AG10803 (cell line): ENCODE measurements around the gene KCNJ2.

Experiments used
- DNase-seq: peaks from one replicate; pipeline ENCODE4 v3.0.0; 2010; ENCODE audit warnings: low read depth
- H3K4me3 ChIP-seq: 2 replicates; pipeline ENCODE4 v1.5.1; 2011; ENCODE audit warnings: mild to moderate bottlenecking, low read length, control low read depth
- CTCF ChIP-seq: conservative IDR thresholded peaks from 2 replicates; pipeline ENCODE4 v1.5.1; 2011; ENCODE audit warnings: mild to moderate bottlenecking, low read length, control low read depth, inconsistent platforms

KCNJ2 gene

GRCh38 chr17:70201872-70202419 is 32.6 kb downstream of the KCNJ2 start:
- TF ChIP-seq CTCF: no peak
- H3K4me3 ChIP-seq: no peak overlapping the region
- DNase-seq: no peak

- no peak for TF ChIP-seq CTCF
- H3K4me3 ChIP-seq: no peak overlapping the region
- no peak for DNase-seq
Measured at GRCh38 chr17:70202840-70203239, 33.5 kb downstream of the KCNJ2 start.

- H3K4me3 ChIP-seq: no peak overlapping the region
- DNase-seq: no peak
- TF ChIP-seq CTCF: no peak
Measured at GRCh38 chr17:70204431-70204830, 35.1 kb downstream of the KCNJ2 start.

- H3K4me3 ChIP-seq: no peak overlapping the region
- TF ChIP-seq CTCF: no peak
- DNase-seq: no peak
Measured at GRCh38 chr17:70205401-70205800, 36.1 kb downstream of the KCNJ2 start.

- H3K4me3 ChIP-seq: no peak overlapping the region
- DNase-seq: no peak
- TF ChIP-seq CTCF: no peak
Measured at GRCh38 chr17:70206361-70207010, 37.2 kb downstream of the KCNJ2 start.

- DNase-seq: no peak
Measured at GRCh38 chr17:70207184-70207583, 37.9 kb downstream of the KCNJ2 start.

More at GRCh38 chr17:70207184-70207583, 37.9 kb downstream of the KCNJ2 start:
- H3K4me3 ChIP-seq: no peak overlapping the region
- no peak for TF ChIP-seq CTCF
